ENCODE data around the gene MEG3. TPM values are rescaled to one million over a fixed set of nuclear protein-coding genes. Genes with fewer than 3 reads are reported as not detected.

Gene MEG3
- total RNA-seq, 1 donor from 2014 or later, result 20.6 TPM

GRCh38 chr14:100824901-100825712 is 811 bp upstream of the MEG3 start:
- intact Hi-C loops (cut with micrococcal nuclease), result no loop called here
- ATAC-seq (no peak), DNase-seq (no peak)

DNA sequence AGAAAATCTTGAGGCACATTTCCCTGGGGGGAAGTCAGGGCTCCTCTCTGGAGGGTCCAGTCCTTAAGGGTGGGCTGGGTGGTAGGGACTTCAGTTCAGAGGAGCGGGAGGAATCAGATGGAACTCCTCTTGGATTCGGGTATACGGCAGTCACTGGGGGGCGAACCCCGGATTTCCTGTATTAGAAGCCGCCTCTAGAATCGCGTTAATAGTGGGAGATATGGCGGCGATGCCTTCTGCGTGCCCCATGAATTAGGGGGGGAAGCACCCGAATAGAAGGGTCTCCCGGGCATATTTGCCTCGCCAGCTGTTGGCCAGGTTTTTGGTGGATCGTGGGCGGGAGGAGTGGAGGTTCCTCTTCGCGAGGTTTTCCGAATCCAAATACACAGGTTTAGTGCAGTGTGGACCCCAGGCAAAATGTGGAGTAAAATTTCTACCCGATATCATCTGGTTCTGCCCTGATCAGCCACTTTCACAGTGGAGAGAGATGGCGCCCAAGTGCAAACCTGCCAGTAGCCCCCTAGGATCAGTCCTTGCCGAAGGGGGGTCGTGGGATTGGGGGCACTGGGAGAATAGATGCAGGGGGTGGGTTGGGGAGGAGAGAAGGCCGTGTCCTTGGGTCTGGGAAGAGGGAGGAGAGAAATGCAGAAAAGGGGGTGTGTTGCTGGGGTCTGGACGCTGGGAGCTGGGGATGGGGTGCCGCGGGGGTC is 628 bp downstream of the MEG3 start:
- intact Hi-C loops (cut with micrococcal nuclease), result no loop called here
- no peak for DNase-seq

GRCh38 chr14:100827101-100828021 is 1.4 kb downstream of the MEG3 start:
- DNase-seq (no peak), ATAC-seq (peak; percentile 24)
- intact Hi-C loops (cut with micrococcal nuclease), result no loop called here

More for the DNA sequence above, 628 bp downstream of the MEG3 start:
- no peak for ATAC-seq

DNA sequence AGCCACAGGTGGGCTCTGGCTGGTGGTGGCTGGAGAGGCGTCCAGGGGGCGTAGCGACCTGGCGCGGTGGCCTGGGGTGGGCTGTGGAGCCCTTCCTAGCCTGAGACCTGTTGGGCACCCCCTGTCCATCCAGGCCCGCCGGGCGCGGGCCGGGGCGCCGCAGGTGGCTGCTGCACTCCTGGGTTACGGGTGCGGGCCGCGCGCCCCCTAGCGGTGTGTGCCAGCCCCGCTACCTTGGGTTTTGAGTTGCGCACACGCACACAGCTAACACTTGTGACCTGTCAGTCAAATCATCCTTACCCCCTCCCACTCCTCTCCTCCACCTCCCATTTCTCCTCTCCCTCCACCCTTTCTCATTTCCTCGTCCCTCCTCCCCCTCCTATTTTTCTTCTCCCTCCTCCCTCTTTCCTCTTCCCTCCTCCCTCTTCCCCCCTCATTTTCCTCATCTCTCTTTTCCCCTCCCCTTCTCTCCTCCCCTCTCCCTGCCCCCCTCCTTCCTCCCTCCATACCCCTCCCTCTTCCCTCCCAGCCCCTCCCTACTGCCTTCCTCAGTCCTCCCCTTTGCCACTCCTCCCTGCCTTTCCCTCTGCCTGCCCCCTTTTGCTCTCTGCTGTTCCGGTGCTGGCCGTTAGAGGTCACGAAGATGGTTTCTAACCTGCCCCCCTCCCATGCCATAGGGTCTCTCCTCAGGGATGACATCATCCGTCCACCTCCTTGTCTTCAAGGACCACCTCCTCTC is 2.3 kb downstream of the MEG3 start:
- ATAC-seq, result peak; percentile 10
- DNase-seq, result no peak
- intact Hi-C loops (cut with micrococcal nuclease), result no loop called here

- ATAC-seq, result no peak
- intact Hi-C loops (cut with micrococcal nuclease), result no loop called here
- DNase-seq, result no peak
Observed at GRCh38 chr14:100830681-100831080, 4.8 kb downstream of the MEG3 start.

- no peak for ATAC-seq
- no peak for DNase-seq
- intact Hi-C loops (cut with micrococcal nuclease), result no loop called here
Observed at GRCh38 chr14:100832311-100832960, 6.5 kb downstream of the MEG3 start.

GRCh38 chr14:100834082-100834793 is 8.3 kb downstream of the MEG3 start:
- intact Hi-C loops (cut with micrococcal nuclease), result no loop called here
- no peak for DNase-seq
- ATAC-seq, result no peak

DNA sequence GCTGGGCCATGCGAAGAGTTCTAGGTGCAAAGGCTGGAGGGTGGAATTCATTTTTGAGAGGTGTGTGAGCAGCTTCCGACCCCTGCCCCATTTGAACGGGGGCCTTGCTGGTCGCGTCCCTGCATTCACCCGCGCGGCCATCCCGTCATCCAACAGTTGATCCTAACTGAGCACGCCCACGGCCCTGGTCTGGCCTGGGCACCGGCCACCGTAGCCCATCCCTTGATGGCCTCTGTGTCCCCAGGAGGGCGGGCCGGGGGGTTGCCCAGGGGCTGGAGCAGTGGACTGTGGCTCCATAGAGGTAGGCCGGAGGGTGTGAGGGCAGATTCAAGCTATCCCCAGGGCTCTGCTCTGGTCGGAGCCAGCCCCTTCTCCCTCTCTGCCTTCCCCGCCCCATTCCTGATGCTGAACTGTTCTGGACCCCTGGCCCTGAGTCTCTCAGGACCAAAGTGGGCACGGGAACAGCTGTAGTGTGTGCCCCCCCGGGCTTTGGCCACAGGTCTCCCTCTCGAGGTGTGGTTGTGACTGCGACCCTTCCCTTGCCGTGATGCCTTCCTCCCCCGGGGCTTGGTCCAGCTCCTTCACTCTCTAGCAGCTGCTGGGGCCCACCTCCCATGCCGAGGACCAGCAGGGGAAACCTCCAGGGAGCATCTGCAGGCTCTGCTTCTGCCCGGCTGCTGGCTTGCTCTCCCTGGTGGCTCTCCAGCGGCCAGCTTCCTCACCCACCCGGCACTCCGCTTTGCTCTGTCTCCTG is 9.1 kb downstream of the MEG3 start:
- ATAC-seq, result no peak
- DNase-seq, result no peak
- intact Hi-C loops (cut with micrococcal nuclease), result no loop called here

DNA sequence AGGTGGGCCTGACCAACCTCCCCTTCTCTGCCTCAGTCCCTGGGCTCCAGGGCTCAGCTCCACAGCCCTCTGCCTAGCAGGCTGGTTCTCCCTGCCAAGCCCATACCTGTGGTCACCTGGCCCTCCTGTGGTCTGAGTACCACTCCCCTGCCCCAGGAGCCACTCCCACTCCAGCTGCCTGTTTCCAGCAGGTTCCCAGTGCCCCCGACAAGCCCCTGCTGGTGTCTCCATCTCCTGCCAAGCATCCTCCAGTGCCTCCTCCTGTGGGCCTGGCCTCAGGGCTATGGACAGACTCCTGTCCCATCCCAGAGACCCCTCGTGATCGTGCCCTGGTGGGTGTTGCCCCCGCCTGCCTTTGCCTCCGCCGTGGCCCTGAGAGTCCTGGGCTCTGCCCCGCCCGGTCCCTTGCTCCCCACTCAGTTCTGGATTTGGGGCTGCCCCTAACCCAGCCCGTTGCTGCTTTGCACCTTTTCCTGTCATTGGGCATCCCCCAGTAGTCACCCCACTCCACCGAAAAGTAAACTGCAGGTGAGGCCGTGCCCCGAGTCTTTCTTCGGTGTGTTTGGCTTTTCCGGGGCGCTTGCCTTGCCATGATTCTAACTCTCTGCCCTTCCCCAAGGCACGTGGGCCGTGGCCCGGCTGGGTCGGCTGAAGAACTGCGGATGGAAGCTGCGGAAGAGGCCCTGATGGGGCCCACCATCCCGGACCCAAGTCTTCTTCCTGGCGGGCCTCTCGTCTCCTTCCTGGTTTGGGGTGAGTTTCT is 9.8 kb downstream of the MEG3 start:
- no peak for ATAC-seq
- intact Hi-C loops (cut with micrococcal nuclease), result no loop called here
- no peak for DNase-seq

GRCh38 chr14:100836311-100836805 is 10.4 kb downstream of the MEG3 start:
- DNase-seq (no peak), ATAC-seq (no peak)
- intact Hi-C loops (cut with micrococcal nuclease), result no loop called here

DNA sequence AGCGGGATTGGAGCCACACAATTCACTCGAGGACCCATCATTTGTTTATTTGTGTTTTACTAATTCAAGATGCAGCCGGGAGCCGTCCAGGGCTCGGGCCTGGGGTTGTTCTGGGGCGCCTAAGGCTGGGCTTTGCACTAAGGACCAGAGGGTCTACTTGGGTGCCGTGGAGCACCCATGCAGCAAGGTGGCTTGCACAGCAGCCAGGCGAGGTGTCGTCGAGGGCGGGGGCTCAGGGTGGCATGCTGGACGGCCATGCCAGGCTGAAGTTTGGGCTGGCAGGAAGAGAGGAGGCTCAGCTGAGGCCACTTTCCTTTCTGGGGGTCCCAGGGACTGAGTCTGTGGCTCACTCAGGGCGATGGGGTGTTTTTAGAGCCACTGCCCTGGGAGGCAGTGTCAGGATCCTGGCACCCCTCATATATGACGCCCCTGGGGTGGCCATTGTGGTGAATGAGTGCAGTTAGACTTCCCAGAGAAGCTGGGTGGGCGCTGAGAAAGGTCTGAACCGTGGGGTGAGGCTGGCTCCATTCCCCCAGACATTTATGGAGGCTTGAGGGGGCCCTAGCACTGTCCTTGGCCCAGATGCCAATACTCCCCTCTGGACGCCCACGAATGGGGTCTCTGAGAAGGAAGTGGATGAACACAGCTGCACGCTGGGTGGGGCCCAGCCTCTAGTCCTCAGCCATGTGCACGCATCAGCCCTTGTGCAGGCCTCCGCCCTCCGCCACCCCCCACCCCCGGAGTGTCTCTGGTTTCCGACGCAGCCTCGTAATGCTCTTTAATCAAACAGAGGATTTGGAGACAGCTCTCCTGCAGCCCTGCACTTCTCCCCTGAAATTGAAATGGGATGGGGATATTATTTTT is 11.3 kb downstream of the MEG3 start:
- intact Hi-C loops (cut with micrococcal nuclease), result no loop called here
- DNase-seq (no peak), ATAC-seq (no peak)

DNA sequence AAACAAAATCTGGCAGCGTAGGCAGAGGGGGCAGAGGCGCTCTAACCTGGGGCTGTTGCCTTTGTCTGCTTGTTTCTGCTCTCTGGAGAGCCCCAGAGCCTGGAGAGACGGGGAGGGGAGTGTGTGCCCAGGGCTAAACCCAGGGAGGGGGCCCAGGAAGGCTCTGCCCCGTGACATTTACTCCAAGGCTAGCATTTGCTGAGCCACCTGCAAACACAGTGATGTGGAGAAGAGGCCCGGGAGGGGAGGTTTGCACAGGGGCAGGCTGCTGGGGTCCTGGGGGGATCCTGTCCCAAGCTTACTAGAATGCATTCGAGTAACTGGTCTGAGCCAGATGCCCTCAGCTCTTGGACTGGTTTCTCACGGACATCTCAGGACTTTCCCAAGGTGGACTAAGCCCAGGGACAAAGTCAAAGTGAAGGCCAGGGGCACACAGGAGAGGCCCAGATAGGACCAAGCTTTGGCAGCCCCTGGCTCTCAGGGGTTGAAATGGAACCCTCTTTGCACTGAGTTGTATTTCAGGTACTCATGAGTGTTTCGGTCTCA is 12.0 kb downstream of the MEG3 start:
- intact Hi-C loops (cut with micrococcal nuclease), result no loop called here
- no peak for DNase-seq
- no peak for ATAC-seq

DNA sequence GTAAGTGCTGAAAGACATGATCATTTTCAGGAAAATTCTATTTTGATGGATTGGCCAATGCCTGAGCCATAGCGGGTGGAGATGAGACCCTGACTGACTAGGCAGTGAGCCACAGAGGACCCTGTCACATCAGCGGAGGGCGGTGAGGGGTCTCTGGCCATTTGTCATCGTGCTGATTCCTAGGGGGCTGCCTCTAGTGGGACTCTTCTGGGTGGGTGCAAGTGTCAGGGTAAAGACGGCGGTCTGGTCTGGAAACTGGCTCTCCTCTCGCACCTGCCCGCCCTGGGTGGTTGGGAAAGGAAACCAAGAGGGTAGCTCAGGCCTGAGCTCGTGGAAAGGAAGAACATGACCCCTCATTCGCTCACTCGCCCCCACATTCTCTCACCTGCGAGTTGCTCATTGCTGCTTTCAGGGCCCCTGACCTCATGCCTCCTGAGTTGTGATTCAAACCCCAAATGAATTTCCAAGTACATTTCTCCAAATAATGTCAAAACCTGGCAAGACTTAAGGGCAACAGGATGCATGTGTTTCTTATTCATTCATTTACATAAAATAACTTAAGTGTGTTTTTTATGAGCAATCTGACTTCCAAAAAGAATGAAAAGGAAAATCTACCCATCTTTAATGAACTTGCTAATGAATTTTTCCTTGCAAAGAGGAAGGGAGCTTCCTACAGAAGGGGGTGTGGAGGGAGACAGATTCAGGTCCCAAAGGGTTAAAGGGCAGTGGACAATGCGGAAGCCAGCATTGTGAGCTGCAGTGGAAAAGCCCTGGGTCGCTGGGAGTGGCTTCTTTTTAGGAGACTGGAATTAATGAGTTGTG is 12.8 kb downstream of the MEG3 start:
- intact Hi-C loops (cut with micrococcal nuclease), result no loop called here
- ATAC-seq (no peak), DNase-seq (no peak)

DNA sequence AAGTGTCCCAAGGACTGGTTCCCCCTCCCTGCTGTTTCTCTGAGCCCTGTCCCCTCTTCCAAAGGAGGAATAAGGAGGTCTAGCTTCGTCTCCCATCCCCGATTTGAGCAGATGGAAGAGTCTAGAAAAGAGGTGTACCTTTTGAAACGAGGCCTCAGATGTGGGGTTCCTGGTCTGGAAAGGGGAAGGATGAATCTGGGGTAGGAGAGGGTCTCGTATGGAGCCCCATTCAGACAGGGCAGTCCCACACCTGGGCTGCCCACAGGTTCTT is 13.3 kb downstream of the MEG3 start:
- DNase-seq, result no peak
- intact Hi-C loops (cut with micrococcal nuclease), result no loop called here
- no peak for ATAC-seq

GRCh38 chr14:100839681-100840111 is 13.8 kb downstream of the MEG3 start:
- intact Hi-C loops (cut with micrococcal nuclease), result no loop called here
- ATAC-seq (no peak), DNase-seq (no peak)
